ENCODE data around the gene LARGE1.

LARGE1 gene

GRCh38 chr22:33853200-33854097 lies 66.8 kb downstream of the LARGE1 start:
- DNase-seq: peak; percentile 60

DNA sequence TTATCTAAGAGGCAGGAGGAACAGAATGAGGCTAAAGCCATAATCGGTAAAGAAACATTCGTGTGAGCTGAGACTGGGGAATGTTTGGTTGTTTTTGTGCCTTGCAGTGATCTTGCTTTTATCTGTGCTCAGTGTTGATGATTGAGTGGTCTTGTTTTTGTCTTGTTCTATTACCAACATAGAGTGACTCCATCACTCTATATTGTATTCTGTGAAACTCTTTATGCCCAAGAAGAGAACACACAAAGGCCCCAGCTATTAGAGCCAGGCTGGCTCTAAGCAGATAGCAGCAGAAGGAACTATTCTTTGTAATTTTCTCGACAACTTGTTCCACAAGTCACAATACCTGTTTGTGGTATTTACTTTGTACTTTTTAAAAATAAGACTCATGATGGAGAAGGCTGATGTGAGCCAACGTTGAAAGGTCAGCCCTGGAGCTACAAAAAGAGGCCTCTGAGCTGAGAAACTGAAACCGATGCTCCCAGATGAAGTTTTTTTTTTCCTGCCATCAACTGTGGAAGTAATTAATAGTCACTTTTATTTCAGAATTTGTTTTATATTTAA lies 68.4 kb downstream of the LARGE1 start:
- no peak for DNase-seq

DNA sequence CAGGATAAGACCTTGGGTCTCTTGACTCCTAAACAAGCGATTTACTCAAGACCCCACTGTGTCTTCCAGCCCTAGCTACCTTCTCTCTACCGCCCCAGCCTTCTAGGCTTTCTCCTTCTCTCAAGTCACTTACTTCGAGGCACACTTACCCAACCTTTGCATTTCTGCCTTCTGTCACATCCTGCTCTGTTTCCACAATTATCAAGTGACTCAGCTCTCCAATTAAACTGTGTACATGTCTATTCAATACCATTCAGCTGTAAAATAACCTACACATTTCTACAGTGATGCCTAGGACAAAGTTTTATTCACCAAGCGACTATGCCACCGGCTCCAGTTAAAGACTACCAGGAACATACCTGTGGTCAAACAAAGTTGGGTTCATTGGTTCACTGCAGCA lies 69.0 kb downstream of the LARGE1 start:
- DNase-seq: no peak

DNA sequence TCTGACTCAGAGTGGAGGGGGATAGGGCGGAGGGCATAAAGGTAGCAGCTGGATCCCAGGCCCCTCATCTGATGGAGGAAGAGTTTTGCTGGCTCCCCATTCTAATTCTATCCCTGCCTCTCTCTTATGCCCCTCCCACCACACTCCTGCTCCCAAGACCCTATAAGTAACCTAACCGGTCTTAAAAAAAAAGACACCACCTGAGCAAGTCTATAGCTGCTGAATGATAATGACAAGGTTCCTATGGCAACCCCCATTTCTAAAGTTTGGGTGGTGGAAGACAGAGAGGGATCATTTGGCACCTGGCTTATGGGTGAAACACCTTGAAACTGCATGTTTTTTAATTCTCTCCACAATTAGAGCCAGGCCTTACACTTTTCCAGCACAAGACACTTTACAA lies 69.6 kb downstream of the LARGE1 start:
- no peak for DNase-seq

- DNase-seq: no peak
These were observed 70.1 kb downstream of the LARGE1 start for GRCh38 chr22:33850193-33850592.

DNA sequence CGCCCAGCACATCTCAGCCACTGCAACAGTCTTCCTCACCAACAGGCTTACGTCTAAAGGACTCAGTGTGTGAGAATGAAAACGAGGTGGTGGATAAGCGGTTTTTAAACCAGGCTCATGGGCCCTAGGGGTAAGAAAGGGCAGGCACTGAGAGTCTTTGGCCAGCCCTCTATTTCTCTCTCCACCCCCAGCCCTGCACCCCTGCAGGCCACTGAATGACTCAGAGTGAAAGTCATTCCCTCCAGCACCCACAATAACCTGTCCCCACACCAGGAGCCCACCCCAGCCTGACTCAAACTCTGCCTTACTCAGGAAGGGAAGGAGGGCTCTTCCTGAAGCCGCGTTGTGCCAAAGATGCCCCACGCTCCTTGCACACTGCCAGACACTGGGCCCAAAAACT lies 72.0 kb downstream of the LARGE1 start:
- no peak for DNase-seq

DNA sequence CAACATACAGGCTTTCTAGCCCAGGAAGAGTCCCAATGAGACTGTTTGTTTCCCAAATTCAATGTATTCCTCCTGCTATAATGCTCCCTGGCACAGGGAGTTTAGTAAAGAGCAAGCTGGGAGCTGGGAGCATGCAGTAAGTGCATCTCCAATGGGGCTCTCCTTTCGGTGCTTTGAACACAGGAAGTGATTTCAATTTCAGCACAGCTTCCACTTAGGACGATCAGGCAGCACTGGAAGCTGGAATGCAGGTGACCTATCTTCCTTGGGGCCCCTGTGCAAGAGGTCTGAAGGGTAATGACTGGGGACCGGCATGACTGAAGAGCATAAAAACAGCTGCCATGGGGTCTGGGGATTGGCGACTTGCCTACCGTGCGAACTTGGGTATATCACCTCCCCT lies 76.0 kb downstream of the LARGE1 start:
- no peak for DNase-seq

GRCh38 chr22:33842421-33843094 lies 77.7 kb downstream of the LARGE1 start:
- no peak for DNase-seq

DNA sequence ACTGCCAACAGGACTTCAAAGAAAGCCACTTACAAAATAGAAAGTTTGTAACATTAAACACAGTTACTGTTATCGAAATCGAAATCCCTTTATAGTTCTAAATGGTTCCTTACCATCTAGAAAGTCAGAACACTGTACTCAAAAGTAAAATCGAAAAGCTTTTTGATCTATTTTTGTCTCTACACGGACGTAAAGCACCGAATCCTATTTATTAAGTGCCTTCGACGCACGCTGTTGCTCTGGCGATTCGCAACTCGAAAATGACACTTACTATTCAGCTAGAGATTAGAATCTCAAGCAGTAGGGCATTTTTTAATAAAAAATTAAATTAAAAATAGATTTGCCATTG lies 78.3 kb downstream of the LARGE1 start:
- DNase-seq: no peak

DNA sequence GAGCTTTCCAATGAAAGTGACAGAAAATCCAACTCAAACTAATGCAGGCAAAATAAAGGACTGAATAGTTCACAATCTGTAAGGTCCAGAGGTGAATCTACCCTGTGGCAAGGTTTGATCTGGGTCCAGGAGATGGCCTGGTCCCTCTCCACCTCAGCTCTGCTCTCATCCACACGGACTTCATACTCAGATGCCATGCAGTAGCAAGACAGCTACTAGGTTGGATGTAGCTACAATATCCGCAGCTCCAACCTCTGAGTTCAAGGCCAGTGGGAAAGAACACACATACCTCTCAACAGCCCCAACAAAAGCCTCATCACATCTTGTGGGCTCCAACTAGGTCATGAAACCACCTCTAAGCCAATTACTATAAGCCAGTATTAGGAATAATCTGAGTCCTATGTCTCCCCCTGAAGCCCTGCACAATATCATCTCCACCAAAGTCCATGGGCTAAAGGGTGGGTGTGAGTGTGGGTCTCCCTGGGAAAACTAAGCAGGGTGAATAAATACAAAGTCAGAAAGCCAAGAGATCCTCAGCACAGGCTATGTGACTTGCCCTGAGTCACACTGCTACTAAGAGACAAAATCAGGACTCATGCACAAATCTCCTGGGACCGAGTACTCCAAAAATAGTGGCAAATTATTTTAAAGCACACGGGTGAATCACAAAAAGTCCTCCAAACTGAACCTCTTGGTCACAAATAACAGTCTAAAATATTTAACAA lies 78.8 kb downstream of the LARGE1 start:
- DNase-seq: no peak

DNA sequence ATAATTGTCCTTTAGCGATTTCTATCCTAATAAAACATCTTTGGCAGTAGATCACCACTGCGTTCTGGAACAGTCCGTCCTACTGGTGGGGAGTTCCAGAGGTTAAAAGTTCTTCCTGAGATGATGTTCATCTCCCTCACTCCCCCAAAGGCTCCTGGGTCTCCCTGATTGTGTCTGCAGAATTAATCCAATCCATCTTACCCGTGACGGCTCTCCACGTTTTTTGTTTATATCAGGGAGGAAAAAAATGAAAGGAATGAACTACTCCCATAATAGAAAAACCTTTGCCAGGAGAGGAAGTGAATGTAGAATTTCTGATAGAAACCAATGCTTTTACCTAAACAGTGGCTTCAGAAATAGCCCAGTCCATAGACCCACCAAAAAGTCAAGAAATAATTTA lies 81.6 kb downstream of the LARGE1 start:
- no peak for DNase-seq

DNA sequence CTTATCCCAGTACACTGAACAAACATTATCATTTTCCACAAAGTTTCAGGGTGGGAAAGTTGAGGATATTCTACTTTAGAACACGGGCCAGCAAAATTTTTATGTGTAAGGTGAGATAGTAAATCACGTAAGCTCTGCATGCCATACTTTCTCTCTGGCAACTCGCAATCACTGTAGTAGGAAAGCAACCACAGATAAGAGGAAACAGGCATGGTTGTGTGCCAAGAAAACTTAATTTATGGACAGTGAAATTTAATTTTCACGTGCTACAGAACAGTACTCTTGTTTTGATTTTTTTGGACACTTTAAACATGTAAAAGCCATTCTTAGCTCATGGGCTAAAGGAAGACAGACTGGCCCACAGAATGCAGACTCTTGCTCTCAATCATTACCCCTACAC lies 82.5 kb downstream of the LARGE1 start:
- DNase-seq: no peak

DNA sequence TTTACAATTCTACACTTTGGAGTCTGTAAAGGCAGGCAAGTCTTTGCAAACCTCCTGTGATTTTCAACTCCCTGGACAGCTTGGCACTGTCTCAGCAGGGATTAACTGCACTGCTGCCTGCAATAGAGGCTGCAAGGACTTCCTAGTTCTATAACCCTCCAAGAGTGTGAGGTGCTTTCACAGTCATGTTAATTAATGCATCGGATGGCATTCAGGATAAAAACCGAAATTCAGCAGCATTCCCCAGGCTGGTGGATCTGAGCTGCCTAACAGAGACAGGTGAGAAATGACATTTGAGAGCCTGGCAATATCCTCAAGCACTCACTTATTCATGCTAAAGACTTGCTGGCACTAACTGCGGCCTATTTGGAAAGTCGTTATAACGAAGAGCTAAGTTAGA lies 85.0 kb downstream of the LARGE1 start:
- no peak for DNase-seq

- no peak for DNase-seq
These were observed 87.6 kb downstream of the LARGE1 start for GRCh38 chr22:33832558-33833151.

GRCh38 chr22:33831651-33832050 lies 88.6 kb downstream of the LARGE1 start:
- DNase-seq: no peak

GRCh38 chr22:33831207-33831606 lies 89.1 kb downstream of the LARGE1 start:
- DNase-seq: no peak

GRCh38 chr22:33829546-33830280 lies 90.6 kb downstream of the LARGE1 start:
- DNase-seq: no peak

- DNase-seq: no peak
These were observed 92.0 kb downstream of the LARGE1 start for GRCh38 chr22:33828302-33828701.

DNA sequence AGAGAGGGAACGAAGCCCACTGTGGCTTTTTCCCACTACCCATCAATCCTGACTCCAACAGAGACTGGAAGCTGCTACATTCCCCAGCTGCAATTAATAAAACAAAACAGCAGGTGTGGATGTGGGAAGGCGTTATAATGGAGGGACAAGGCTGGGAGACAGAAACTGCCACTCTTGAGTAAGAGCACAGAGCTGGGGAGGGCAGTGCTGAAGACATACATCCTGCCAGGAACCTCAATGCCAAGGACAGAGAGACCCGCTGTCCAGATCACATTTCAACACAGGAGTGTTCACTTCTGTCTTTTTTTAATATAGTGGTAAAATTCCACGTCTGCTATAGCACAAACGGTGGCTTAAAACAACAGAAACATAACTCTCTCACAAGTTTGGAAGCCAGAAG lies 94.5 kb downstream of the LARGE1 start:
- no peak for DNase-seq

DNA sequence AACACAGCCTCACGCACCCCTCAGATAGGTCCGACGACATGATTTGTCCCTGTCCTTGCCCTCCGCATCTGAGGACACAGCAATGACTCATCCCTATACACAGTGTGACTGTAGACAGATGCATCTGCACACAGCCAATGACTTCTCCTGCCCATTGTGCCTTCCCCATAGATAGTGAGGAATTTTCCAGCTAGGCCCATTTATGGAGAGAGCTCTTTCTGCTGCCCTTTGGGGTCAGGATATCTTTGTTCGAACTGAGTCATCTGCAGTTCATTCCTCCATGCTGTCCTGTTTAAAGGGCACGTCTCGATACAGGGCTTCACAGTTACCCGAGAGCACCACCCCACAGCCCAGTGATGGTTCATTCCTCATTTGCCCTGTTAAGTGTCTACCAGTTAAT lies 96.7 kb downstream of the LARGE1 start:
- DNase-seq: no peak

DNA sequence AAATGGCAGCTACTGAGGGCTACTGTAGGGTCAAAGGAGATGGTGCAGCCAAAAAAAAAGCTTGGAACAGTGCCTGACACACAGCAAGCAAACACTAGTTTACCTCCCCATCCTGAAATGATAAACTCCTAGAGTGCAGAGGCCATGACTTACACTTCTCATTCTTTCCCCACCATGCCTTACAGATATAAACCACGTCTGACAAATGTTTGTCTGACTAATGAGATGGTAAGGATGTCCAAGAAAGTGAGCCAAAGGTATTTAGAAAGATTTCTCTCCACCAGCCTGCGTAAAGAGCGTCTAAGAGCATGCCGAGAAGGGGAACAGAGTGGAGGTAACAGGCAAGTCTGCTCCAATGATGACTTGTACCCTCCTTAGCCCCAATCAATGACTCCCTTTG lies 99.0 kb downstream of the LARGE1 start:
- no peak for DNase-seq

GRCh38 chr22:33819743-33820142 lies 100.5 kb downstream of the LARGE1 start:
- DNase-seq: no peak

All from hematopoietic multipotent progenitor cell treated with erythropoietin and hydrocortisone succinate and interleukin-3 and kit ligand, for 4 days (in vitro differentiated cells).